ENCODE data around the gene DDX24.

GRCh38 chr14:94074534-94074933 lies 6.5 kb downstream of the DDX24 start:
- TF ChIP-seq CTCF (IDR thresholded peaks at IDR 0.05) (no peak), ZFX (IDR thresholded peaks at IDR 0.05; ENCODE audit: borderline replicate concordance) (no peak)
